ENCODE results near the gene CCHCR1. TPM values are rescaled to one million over a fixed set of nuclear protein-coding genes. Genes with fewer than 3 reads are reported as not detected.

Gene CCHCR1
- total and polyA plus RNA-seq, 2 of the 13 experiments (the other 11 are each of a cell fraction or from before 2014, with no cell fraction given) = 14.6 to 28.2 TPM

DNA sequence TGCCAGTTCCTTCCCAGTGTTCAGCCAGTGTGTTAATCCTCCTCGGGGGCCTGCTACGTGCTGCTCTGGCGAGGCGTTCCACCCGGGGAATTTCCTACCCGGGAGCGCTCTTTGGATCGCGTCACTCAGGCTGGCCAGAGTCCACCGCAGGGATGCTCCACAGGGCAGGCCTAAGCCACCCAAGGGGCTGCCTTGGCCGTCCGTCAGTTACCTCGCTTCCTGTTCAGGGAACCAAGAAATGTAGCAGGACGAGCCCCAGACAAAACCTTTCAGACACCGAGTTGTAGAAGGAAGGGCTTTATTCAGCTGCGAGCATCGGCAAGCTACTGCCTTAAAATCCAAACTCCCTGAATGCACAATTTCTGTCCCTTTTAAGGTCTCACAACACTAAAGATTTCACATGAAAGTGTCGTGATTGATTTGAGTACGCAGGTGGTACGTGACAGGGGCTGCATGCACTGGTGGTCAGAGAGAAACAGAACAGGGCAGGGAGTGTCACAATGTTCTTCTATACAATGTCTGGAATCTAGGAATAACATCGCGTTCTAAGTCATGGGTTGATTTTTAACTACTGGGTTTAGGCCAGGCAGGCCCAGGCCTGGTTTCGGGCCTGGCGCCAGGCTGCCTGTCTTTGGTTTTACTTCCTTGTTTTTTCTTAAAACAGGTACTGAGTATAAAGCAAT is 28.6 kb upstream of the CCHCR1 start (continued):
- TF ChIP-seq, protein P1, sequence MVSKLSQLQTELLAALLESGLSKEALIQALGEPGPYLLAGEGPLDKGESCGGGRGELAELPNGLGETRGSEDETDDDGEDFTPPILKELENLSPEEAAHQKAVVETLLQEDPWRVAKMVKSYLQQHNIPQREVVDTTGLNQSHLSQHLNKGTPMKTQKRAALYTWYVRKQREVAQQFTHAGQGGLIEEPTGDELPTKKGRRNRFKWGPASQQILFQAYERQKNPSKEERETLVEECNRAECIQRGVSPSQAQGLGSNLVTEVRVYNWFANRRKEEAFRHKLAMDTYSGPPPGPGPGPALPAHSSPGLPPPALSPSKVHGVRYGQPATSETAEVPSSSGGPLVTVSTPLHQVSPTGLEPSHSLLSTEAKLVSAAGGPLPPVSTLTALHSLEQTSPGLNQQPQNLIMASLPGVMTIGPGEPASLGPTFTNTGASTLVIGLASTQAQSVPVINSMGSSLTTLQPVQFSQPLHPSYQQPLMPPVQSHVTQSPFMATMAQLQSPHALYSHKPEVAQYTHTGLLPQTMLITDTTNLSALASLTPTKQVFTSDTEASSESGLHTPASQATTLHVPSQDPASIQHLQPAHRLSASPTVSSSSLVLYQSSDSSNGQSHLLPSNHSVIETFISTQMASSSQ (IDR thresholded peaks at IDR 0.05; ENCODE audit: low read depth) = peak; percentile 57
- TF ChIP-seq, protein P1 (CRISPR knock-in tag; IDR thresholded peaks at IDR 0.05; ENCODE audit: borderline replicate concordance) = peak; percentile 82; the same call in 1 of the 2 replicates
- TF ChIP-seq, protein P2, sequence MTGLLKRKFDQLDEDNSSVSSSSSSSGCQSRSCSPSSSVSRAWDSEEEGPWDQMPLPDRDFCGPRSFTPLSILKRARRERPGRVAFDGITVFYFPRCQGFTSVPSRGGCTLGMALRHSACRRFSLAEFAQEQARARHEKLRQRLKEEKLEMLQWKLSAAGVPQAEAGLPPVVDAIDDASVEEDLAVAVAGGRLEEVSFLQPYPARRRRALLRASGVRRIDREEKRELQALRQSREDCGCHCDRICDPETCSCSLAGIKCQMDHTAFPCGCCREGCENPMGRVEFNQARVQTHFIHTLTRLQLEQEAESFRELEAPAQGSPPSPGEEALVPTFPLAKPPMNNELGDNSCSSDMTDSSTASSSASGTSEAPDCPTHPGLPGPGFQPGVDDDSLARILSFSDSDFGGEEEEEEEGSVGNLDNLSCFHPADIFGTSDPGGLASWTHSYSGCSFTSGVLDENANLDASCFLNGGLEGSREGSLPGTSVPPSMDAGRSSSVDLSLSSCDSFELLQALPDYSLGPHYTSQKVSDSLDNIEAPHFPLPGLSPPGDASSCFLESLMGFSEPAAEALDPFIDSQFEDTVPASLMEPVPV (CRISPR knock-in tag; IDR thresholded peaks at IDR 0.05) = peak; percentile 82; the same call in 1 of the 2 replicates
- TF ChIP-seq, protein P3, sequence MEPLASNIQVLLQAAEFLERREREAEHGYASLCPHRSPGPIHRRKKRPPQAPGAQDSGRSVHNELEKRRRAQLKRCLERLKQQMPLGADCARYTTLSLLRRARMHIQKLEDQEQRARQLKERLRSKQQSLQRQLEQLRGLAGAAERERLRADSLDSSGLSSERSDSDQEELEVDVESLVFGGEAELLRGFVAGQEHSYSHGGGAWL (CRISPR knock-in tag; IDR thresholded peaks at IDR 0.05) = 0 out of 2 replicates have a peak, but pooled peaks have one; percentile 41
- TF ChIP-seq, protein P4, sequence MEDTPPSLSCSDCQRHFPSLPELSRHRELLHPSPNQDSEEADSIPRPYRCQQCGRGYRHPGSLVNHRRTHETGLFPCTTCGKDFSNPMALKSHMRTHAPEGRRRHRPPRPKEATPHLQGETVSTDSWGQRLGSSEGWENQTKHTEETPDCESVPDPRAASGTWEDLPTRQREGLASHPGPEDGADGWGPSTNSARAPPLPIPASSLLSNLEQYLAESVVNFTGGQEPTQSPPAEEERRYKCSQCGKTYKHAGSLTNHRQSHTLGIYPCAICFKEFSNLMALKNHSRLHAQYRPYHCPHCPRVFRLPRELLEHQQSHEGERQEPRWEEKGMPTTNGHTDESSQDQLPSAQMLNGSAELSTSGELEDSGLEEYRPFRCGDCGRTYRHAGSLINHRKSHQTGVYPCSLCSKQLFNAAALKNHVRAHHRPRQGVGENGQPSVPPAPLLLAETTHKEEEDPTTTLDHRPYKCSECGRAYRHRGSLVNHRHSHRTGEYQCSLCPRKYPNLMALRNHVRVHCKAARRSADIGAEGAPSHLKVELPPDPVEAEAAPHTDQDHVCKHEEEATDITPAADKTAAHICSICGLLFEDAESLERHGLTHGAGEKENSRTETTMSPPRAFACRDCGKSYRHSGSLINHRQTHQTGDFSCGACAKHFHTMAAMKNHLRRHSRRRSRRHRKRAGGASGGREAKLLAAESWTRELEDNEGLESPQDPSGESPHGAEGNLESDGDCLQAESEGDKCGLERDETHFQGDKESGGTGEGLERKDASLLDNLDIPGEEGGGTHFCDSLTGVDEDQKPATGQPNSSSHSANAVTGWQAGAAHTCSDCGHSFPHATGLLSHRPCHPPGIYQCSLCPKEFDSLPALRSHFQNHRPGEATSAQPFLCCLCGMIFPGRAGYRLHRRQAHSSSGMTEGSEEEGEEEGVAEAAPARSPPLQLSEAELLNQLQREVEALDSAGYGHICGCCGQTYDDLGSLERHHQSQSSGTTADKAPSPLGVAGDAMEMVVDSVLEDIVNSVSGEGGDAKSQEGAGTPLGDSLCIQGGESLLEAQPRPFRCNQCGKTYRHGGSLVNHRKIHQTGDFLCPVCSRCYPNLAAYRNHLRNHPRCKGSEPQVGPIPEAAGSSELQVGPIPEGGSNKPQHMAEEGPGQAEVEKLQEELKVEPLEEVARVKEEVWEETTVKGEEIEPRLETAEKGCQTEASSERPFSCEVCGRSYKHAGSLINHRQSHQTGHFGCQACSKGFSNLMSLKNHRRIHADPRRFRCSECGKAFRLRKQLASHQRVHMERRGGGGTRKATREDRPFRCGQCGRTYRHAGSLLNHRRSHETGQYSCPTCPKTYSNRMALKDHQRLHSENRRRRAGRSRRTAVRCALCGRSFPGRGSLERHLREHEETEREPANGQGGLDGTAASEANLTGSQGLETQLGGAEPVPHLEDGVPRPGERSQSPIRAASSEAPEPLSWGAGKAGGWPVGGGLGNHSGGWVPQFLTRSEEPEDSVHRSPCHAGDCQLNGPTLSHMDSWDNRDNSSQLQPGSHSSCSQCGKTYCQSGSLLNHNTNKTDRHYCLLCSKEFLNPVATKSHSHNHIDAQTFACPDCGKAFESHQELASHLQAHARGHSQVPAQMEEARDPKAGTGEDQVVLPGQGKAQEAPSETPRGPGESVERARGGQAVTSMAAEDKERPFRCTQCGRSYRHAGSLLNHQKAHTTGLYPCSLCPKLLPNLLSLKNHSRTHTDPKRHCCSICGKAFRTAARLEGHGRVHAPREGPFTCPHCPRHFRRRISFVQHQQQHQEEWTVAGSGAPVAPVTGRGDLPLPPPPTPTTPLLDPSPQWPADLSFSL (CRISPR knock-in tag; IDR thresholded peaks at IDR 0.05) = no peak
- TF ChIP-seq MIER2 (CRISPR knock-in tag; IDR thresholded peaks at IDR 0.05) (no peak; the same call in 1 of the 2 replicates), ASH2L (IDR thresholded peaks at IDR 0.05; ENCODE audit: insufficient read length, low read depth, low read length) (peak; percentile 61), GABPB1 (CRISPR knock-in tag; IDR thresholded peaks at IDR 0.05) (peak; percentile 79), MATR3 (CRISPR knock-in tag; IDR thresholded peaks at IDR 0.05) (no peak), ZFP36L2 (CRISPR knock-in tag; IDR thresholded peaks at IDR 0.05) (no peak), ZNF556 (CRISPR knock-in tag; IDR thresholded peaks at IDR 0.05; ENCODE audit: borderline replicate concordance) (no peak; the same call in 1 of the 2 replicates)
- TF ChIP-seq, protein P5, sequence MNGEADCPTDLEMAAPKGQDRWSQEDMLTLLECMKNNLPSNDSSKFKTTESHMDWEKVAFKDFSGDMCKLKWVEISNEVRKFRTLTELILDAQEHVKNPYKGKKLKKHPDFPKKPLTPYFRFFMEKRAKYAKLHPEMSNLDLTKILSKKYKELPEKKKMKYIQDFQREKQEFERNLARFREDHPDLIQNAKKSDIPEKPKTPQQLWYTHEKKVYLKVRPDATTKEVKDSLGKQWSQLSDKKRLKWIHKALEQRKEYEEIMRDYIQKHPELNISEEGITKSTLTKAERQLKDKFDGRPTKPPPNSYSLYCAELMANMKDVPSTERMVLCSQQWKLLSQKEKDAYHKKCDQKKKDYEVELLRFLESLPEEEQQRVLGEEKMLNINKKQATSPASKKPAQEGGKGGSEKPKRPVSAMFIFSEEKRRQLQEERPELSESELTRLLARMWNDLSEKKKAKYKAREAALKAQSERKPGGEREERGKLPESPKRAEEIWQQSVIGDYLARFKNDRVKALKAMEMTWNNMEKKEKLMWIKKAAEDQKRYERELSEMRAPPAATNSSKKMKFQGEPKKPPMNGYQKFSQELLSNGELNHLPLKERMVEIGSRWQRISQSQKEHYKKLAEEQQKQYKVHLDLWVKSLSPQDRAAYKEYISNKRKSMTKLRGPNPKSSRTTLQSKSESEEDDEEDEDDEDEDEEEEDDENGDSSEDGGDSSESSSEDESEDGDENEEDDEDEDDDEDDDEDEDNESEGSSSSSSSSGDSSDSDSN (CRISPR knock-in tag; IDR thresholded peaks at IDR 0.05) = peak; percentile 96

Data from HepG2 (cell line).